T-cell (primary cell): Measurements from ENCODE around the gene STK10. TPM values are rescaled to one million over a fixed set of nuclear protein-coding genes. Genes with fewer than 3 reads are reported as not detected.

Experiments used
- ATAC-seq, 4 experiments: fragments of 200-7000 bp in 3 of 4; fragments of 150-1000 bp in 1 of 4; cut with Tn5 transposase; replicated peaks in 1 of 4; 1 replicate in 3 of 4; 2 replicates in 1 of 4; pipeline ENCODE4 v1.10.0; 2021; ENCODE audit warnings: moderate library complexity in 3 of 4, mild to moderate bottlenecking in 2 of 4, moderate number of reproducible peaks in 1 of 4
- CTCF ChIA-PET, 2 donors: fragments of 300-600 bp; sonication (Branson Sonifier 250); formaldehyde crosslinking; loops; one replicate each; lab custom pipeline; 2022; ENCODE audit warnings: antibody characterized with exemption in 2 of 2; lab: Charles Lee
- POLR2A ChIA-PET, 2 donors: fragments of 300-600 bp; sonication (Branson Sonifier 250); formaldehyde crosslinking; loops; one replicate each; lab custom pipeline; 2022; ENCODE audit warnings: antibody characterized with exemption in 2 of 2; lab: Charles Lee
- DNase-seq, 35 experiments: peaks; one replicate each; pipeline versions ENCODE4 v3.0.0 to v3.0.0-alpha.2; 2013 to 2023
- H3K27ac ChIP-seq: one replicate; pipeline ENCODE4 v1.5.1; 2013; ENCODE audit warnings: low read length
- H3K27me3 ChIP-seq, 2 experiments: replicated peaks in 1 of 2; 1 replicate in 1 of 2; 2 replicates in 1 of 2; pipeline versions ENCODE4 v1.6.1 to v1.7.0; 2013; ENCODE audit warnings: low read length in 1 of 2, mixed read lengths in 1 of 2; ENCODE audit not compliant: control insufficient read depth in 2 of 2, insufficient read depth in 2 of 2; ENCODE audit errors: extremely low read depth in 1 of 2
- H3K36me3 ChIP-seq, 2 donors: 1 replicate in 1 of 2; 2 replicates in 1 of 2; pipeline versions ENCODE4 v1.6.1 to v1.7.0; 2013; ENCODE audit warnings: low read length in 1 of 2; ENCODE audit not compliant: control insufficient read depth in 2 of 2, insufficient read depth in 1 of 2; ENCODE audit errors: extremely low read depth in 1 of 2
- H3K4me1 ChIP-seq, 2 experiments: 1 replicate in 1 of 2; 2 replicates in 1 of 2; pipeline versions ENCODE4 v1.6.1 to v1.7.0; 2013; ENCODE audit warnings: low read length in 2 of 2, mixed read lengths in 1 of 2; ENCODE audit not compliant: insufficient read depth in 2 of 2, control insufficient read depth in 1 of 2; ENCODE audit errors: extremely low read depth in 1 of 2
- H3K4me3 ChIP-seq, 2 donors: 1 replicate in 1 of 2; 2 replicates in 1 of 2; pipeline versions ENCODE4 v1.5.1 to v1.7.0; 2013; ENCODE audit warnings: mild to moderate bottlenecking in 2 of 2, low read length in 1 of 2, moderate library complexity in 1 of 2; ENCODE audit not compliant: control insufficient read depth in 1 of 2; ENCODE audit errors: extremely low read depth in 1 of 2
- H3K9me3 ChIP-seq: 2 replicates; pipeline ENCODE4 v1.7.0; 2013
- H3K27ac Mint-ChIP-seq, 2 donors: one replicate each; pipeline ENCODE4 v1.8.0; 2020 to 2021; ENCODE audit warnings: mild to moderate bottlenecking in 2 of 2, mixed read lengths in 2 of 2
- H3K27me3 Mint-ChIP-seq, 2 donors: one replicate each; pipeline ENCODE4 v1.8.0; 2021 to 2022; ENCODE audit warnings: mixed read lengths in 2 of 2
- H3K36me3 Mint-ChIP-seq: one replicate; pipeline ENCODE4 v1.8.0; 2021; ENCODE audit warnings: mixed read lengths
- H3K4me1 Mint-ChIP-seq, 3 donors: one replicate each; pipeline ENCODE4 v1.8.0; 2020 to 2022; ENCODE audit warnings: mixed read lengths in 3 of 3, mild to moderate bottlenecking in 1 of 3
- H3K4me3 Mint-ChIP-seq, 3 donors: one replicate each; pipeline ENCODE4 v1.8.0; 2020 to 2022; ENCODE audit warnings: mild to moderate bottlenecking in 3 of 3, mixed read lengths in 3 of 3, moderate library complexity in 3 of 3
- H3K9me3 Mint-ChIP-seq, 3 donors: one replicate each; pipeline ENCODE4 v1.8.0; 2020 to 2022; ENCODE audit warnings: mixed read lengths in 3 of 3
- WGBS: methylation state at CpG from one replicate; pipeline ENCODE4 v1.1.5; 2013; ENCODE audit warnings: missing lambda C conversion rate; ENCODE audit not compliant: insufficient coverage; 5-methylcytosine and 5-hydroxymethylcytosine counted together
- total RNA-seq, 35 experiments: library from RNA in 6 of 35; stranded (reverse) in 6 of 35; fragments of 120-200 nt in 1 of 35; gene quantifications; one replicate each; pipeline versions ENCODE4 v1.2.1 to v1.2.4 and lab custom pipeline; 2013 to 2026

Gene STK10
- total RNA-seq, 5 donors from 2014 or later (not counting 1 experiment from before 2014, with no cell fraction given) = 305 to 437 (median 331) TPM

- Histone ChIP-seq H3K4me3 (no peak overlapping the region), H3K27ac (no peak overlapping the region), H3K36me3 (no peaks in the 10 kb centered on the region), H3K9me3 (no peaks in the 10 kb centered on the region), H3K4me1 (peaks cover 11 to 20% of the 10 kb centered on the region in 2 experiments), H3K27me3 (no peaks in the 10 kb centered on the region)
- WGBS = 93% methylated on average over 3 of the region's 5 CpGs
- DNase-seq (no peak), ATAC-seq (no peak)
- no peaks in the 10 kb centered on the region for H3K36me3 Mint-ChIP-seq
- ChIA-PET POLR2A (no interaction called here), CTCF (no interaction called here)
- H3K9me3 Mint-ChIP-seq = no peaks in the 10 kb centered on the region
- H3K27me3 Mint-ChIP-seq = no peaks in the 10 kb centered on the region
- no peak overlapping the region for H3K27ac Mint-ChIP-seq
- H3K4me3 Mint-ChIP-seq = no peak overlapping the region
- H3K4me1 Mint-ChIP-seq = peaks cover 25 to 32% (median 30%) of the 10 kb centered on the region in 3 donors
Observed at GRCh38 chr5:172009536-172010270, 178.3 kb downstream of the STK10 start.

GRCh38 chr5:172008689-172009141 lies 179.3 kb downstream of the STK10 start:
- Histone ChIP-seq H3K27me3 (no peaks in the 10 kb centered on the region), H3K36me3 (no peaks in the 10 kb centered on the region), H3K9me3 (no peaks in the 10 kb centered on the region), H3K4me3 (no peak overlapping the region), H3K4me1 (peaks cover 11 to 20% of the 10 kb centered on the region in 2 experiments), H3K27ac (no peak overlapping the region)
- DNase-seq = no peak
- POLR2A ChIA-PET = interaction anchor here in 1 of 2 donors (0.5 to 0.6 kb wide), 2 partner anchors 448 to 757 kb away, joined by 4 read pairs; no protein-coding TSS in a partner anchor
- H3K27ac Mint-ChIP-seq = peak overlapping the region in 1 of 2 donors; percentile 34
- CTCF ChIA-PET = no interaction called here
- no peaks in the 10 kb centered on the region for H3K27me3 Mint-ChIP-seq
- 75% methylated on average over 3 of the region's 6 CpGs for WGBS
- no peak overlapping the region for H3K4me3 Mint-ChIP-seq
- H3K36me3 Mint-ChIP-seq = no peaks in the 10 kb centered on the region
- peaks cover 33 to 37% (median 35%) of the 10 kb centered on the region in 3 donors for H3K4me1 Mint-ChIP-seq
- H3K9me3 Mint-ChIP-seq = no peaks in the 10 kb centered on the region
- no peak for ATAC-seq

GRCh38 chr5:172008111-172008455 lies 179.9 kb downstream of the STK10 start:
- H3K4me1 ChIP-seq = peaks cover 11 to 22% of the 10 kb centered on the region in 2 experiments
- H3K36me3 ChIP-seq = no peaks in the 10 kb centered on the region
- POLR2A ChIA-PET = interaction anchor here in 1 of 2 donors (1.4 kb wide), 1 partner anchor 615 kb away, joined by 4 read pairs; no protein-coding TSS in a partner anchor
- no peaks in the 10 kb centered on the region for H3K27me3 ChIP-seq
- H3K4me3 Mint-ChIP-seq = peak overlapping the region; percentile 94 to 98 (median 96)
- 0% methylated on average over 1 of the region's 3 CpGs for WGBS
- no peak overlapping the region for H3K4me3 ChIP-seq
- H3K9me3 Mint-ChIP-seq = no peaks in the 10 kb centered on the region
- peak overlapping the region; percentile 71 to 94 for H3K27ac Mint-ChIP-seq
- H3K27me3 Mint-ChIP-seq = no peaks in the 10 kb centered on the region
- no peaks in the 10 kb centered on the region for H3K9me3 ChIP-seq
- no peak overlapping the region for H3K27ac ChIP-seq
- DNase-seq (no peak), ATAC-seq (no peak)
- CTCF ChIA-PET = interaction anchor here (0.6 to 3.7 kb wide), 7 partner anchors 11 to 284 kb away, joined by 3 to 26 read pairs (median 5); partner anchors contain the start of gene STK10 (in 1 of the 2)
- H3K36me3 Mint-ChIP-seq = no peaks in the 10 kb centered on the region
- peaks cover 39 to 44% (median 41%) of the 10 kb centered on the region in 3 donors for H3K4me1 Mint-ChIP-seq

GRCh38 chr5:172007175-172008110 lies 180.6 kb downstream of the STK10 start:
- Histone ChIP-seq H3K27me3 (no peaks in the 10 kb centered on the region), H3K27ac (peak overlapping the region; percentile 93), H3K9me3 (no peaks in the 10 kb centered on the region), H3K36me3 (no peaks in the 10 kb centered on the region), H3K4me3 (peak overlapping the region; percentile 65 to 99), H3K4me1 (peaks cover 11 to 22% of the 10 kb centered on the region in 2 experiments)
- Mint-ChIP-seq H3K27ac (peak overlapping the region; percentile 94 to 100), H3K36me3 (no peaks in the 10 kb centered on the region), H3K9me3 (no peaks in the 10 kb centered on the region), H3K4me3 (peak overlapping the region; percentile 94 to 98 (median 96)), H3K4me1 (peaks cover 45 to 49% (median 46%) of the 10 kb centered on the region in 3 donors), H3K27me3 (no peaks in the 10 kb centered on the region)
- ATAC-seq (peak in 3 of 4 experiments; percentile 2 to 5 (median 4)), DNase-seq (peak in 14 of 35 experiments; percentile 5 to 54 (median 15))
- ChIA-PET CTCF (interaction anchor here (0.6 to 3.7 kb wide), 20 partner anchors 10 to 1608 kb away, joined by 3 to 26 read pairs (median 4); partner anchors contain the start of genes STK10 (in 1 of the 2) and UBTD2 (in 1 of the 2)), POLR2A (interaction anchor here (0.5 to 1.4 kb wide), 7 partner anchors 10 to 614 kb away, joined by 3 to 16 read pairs (median 3); no protein-coding TSS in a partner anchor)
- 8% methylated on average over 21 of the region's 37 CpGs for WGBS

GRCh38 chr5:172006321-172007174 lies 181.5 kb downstream of the STK10 start, which contains the start of gene FBXW11:
TSS of gene FBXW11 (minus strand) at chr5:172006638. CDS start at chr5:172006502, 136 bp downstream.
- H3K36me3 ChIP-seq = no peaks in the 10 kb centered on the region
- CTCF ChIA-PET = interaction anchor here (0.6 to 3.7 kb wide), 20 partner anchors 9 to 1609 kb away, joined by 3 to 26 read pairs (median 4); partner anchors contain the start of genes STK10 (in 1 of the 2) and UBTD2 (in 1 of the 2)
- Mint-ChIP-seq H3K4me1 (peaks cover 53 to 58% (median 54%) of the 10 kb centered on the region in 3 donors), H3K27ac (peak within 1 kb of the TSS; percentile 94 to 100), H3K27me3 (no peaks in the 10 kb centered on the region), H3K4me3 (peak within 1 kb of the TSS; percentile 96 to 98 (median 98)), H3K36me3 (no peaks in the 10 kb centered on the region), H3K9me3 (no peaks in the 10 kb centered on the region)
- H3K4me3 ChIP-seq = peak within 1 kb of the TSS; percentile 65 to 99
- peak within 1 kb of the TSS; percentile 93 for H3K27ac ChIP-seq
- under 1% methylated on average over 81 of the region's 81 CpGs for WGBS
- peaks cover 11 to 27% of the 10 kb centered on the region in 2 experiments for H3K4me1 ChIP-seq
- peak; percentile 84 to 96 (median 92) for DNase-seq
- peak; percentile 89 to 94 (median 90) for ATAC-seq
- no peaks in the 10 kb centered on the region for H3K27me3 ChIP-seq
- H3K9me3 ChIP-seq = no peaks in the 10 kb centered on the region
- POLR2A ChIA-PET = interaction anchor here (0.5 to 1.2 kb wide), 10 partner anchors 8 to 588 kb away, joined by 3 to 6 read pairs (median 3); no protein-coding TSS in a partner anchor
